HCT116 (cell line): ENCODE data around the gene PI16. TPM values are rescaled to one million over a fixed set of nuclear protein-coding genes. Genes with fewer than 3 reads are reported as not detected.

Source experiments
- ATAC-seq: fragments of 200-7000 bp; cut with Tn5 transposase; 2 replicates; pipeline ENCODE4 v1.9.1; 2020; ENCODE audit warnings: mild to moderate bottlenecking, moderate library complexity
- BruUV-seq: library from RNA; stranded (reverse); fragments of 400-500 nt; replicated peaks from 2 replicates; lab custom pipeline; 2021; lab: Mats Ljungman, UMichigan
- CTCF ChIA-PET: fragments of 300-600 bp; sonication (Branson Sonifier 250); formaldehyde crosslinking; loops from one replicate; lab custom pipeline; 2021; ENCODE audit warnings: antibody characterized with exemption; lab: Charles Lee
- POLR2A ChIA-PET: fragments of 300-600, 350-600 bp; sonication (Branson Sonifier 250); formaldehyde crosslinking; loops from one replicate; lab custom pipeline; 2021; ENCODE audit warnings: antibody characterized with exemption; lab: Charles Lee
- RAD21 ChIA-PET, 2 experiments: fragments of 300-600 bp; sonication (Branson Sonifier 250); formaldehyde crosslinking; loops; one replicate each; lab custom pipeline; 2023; ENCODE audit warnings: low total read pairs in 2 of 2; ENCODE audit not compliant: uncharacterized antibody in 2 of 2, unreplicated experiment in 2 of 2, low non-redundant PET in 1 of 2; lab: Charles Lee
- DNase-seq: peaks from one replicate; pipeline ENCODE4 v3.0.0-alpha.2; 2010; ENCODE audit warnings: low read depth, low spot score
- H2AFZ ChIP-seq: fragments of 200-600 bp; shearing (Covaris generic), sonication (generic); 2 replicates; pipeline ENCODE4 v1.6.1; 2017; ENCODE audit warnings: low read depth, mixed run types, mixed read lengths, antibody characterized with exemption, low read length; ENCODE audit not compliant: poor library complexity, severe bottlenecking
- H3K27ac ChIP-seq: 2 replicates; pipeline ENCODE4 v1.5.1; 2012; ENCODE audit warnings: low read depth, low read length
- H3K27me3 ChIP-seq: fragments of 200-600 bp; sonication (generic); 2 replicates; pipeline ENCODE4 v1.6.1; 2016; ENCODE audit warnings: mixed run types, low read length, mixed read lengths; ENCODE audit not compliant: insufficient read depth
- H3K36me3 ChIP-seq, 2 experiments: fragments of 200-500 bp in 1 of 2; fragments of 200-600 bp in 1 of 2; sonication (Bioruptor generic) in 1 of 2; sonication (generic) in 1 of 2; 2 replicates each; pipeline versions ENCODE4 v1.5.1 to v1.6.1; 2014 to 2016; ENCODE audit warnings: low read length in 2 of 2, inconsistent platforms in 1 of 2, mixed read lengths in 1 of 2, mixed run types in 1 of 2; ENCODE audit not compliant: insufficient read depth in 2 of 2, control insufficient read depth in 1 of 2
- H3K4me1 ChIP-seq, 2 experiments: fragments of 200-600 bp in 1 of 2; sonication (generic) in 1 of 2; 2 replicates each; pipeline versions ENCODE4 v1.5.1 to v1.6.1; 2012 to 2017; ENCODE audit warnings: low read length in 2 of 2, inconsistent platforms in 1 of 2, mild to moderate bottlenecking in 1 of 2, mixed read lengths in 1 of 2, mixed run types in 1 of 2, moderate library complexity in 1 of 2; ENCODE audit not compliant: insufficient read depth in 2 of 2, control insufficient read depth in 1 of 2
- H3K4me2 ChIP-seq: fragments of 200-600 bp; sonication (generic); 2 replicates; pipeline ENCODE4 v1.6.1; 2017; ENCODE audit warnings: mixed run types, low read length, mixed read lengths
- H3K4me3 ChIP-seq, 2 experiments: fragments of 200-600 bp in 1 of 2; sonication (generic) in 1 of 2; replicated peaks in 1 of 2; 2 replicates each; pipeline ENCODE4 v1.5.1; 2011 to 2016; ENCODE audit warnings: low read length in 2 of 2, control low read depth in 1 of 2, low read depth in 1 of 2, mild to moderate bottlenecking in 1 of 2, mixed read lengths in 1 of 2, mixed run types in 1 of 2
- H3K79me2 ChIP-seq: fragments of 200-600 bp; sonication (generic); 2 replicates; pipeline ENCODE4 v1.6.1; 2017; ENCODE audit warnings: mild to moderate bottlenecking, mixed run types, low read length, moderate library complexity, mixed read lengths; ENCODE audit not compliant: insufficient read depth
- H3K9ac ChIP-seq: fragments of 200-600 bp; sonication (generic); 2 replicates; pipeline ENCODE4 v1.6.1; 2016; ENCODE audit warnings: low read length, mixed read lengths
- H3K9me2 ChIP-seq: fragments of 200-600 bp; sonication (generic), shearing (Covaris generic); 2 replicates; pipeline ENCODE4 v1.6.1; 2017; ENCODE audit warnings: mixed run types, mild to moderate bottlenecking, moderate library complexity; ENCODE audit not compliant: insufficient read depth
- H3K9me3 ChIP-seq, 2 experiments: fragments of 200-500 bp in 1 of 2; fragments of 200-600 bp in 1 of 2; sonication (Bioruptor generic) in 1 of 2; sonication (generic) in 1 of 2; 2 replicates each; pipeline ENCODE4 v1.6.1; 2014 to 2017; ENCODE audit warnings: low read length in 2 of 2, mixed read lengths in 2 of 2, inconsistent platforms in 1 of 2, low read depth in 1 of 2, mild to moderate bottlenecking in 1 of 2, mixed run types in 1 of 2, moderate library complexity in 1 of 2; ENCODE audit not compliant: control insufficient read depth in 1 of 2, insufficient read depth in 1 of 2
- H4K20me1 ChIP-seq: fragments of 200-600 bp; sonication (generic), shearing (Covaris generic); 2 replicates; pipeline ENCODE4 v1.6.1; 2017; ENCODE audit warnings: mixed run types, mild to moderate bottlenecking, moderate library complexity; ENCODE audit not compliant: insufficient read depth
- EGR1 ChIP-seq: IDR thresholded peaks from 2 replicates; pipeline ENCODE4 v1.6.1; 2012; ENCODE audit warnings: low read depth
- ELF1 ChIP-seq: IDR thresholded peaks from 2 replicates; pipeline ENCODE4 v1.6.1; 2012; ENCODE audit warnings: low read depth, borderline replicate concordance
- EZH2phosphoT487 ChIP-seq: fragments of 200-600 bp; IDR thresholded peaks from 2 replicates; pipeline ENCODE4 v1.6.1; 2018; ENCODE audit warnings: antibody characterized with exemption, borderline replicate concordance
- FOSL1 ChIP-seq: IDR thresholded peaks from 2 replicates; pipeline ENCODE4 v1.6.1; 2012; ENCODE audit warnings: low read depth
- POLR2AphosphoS5 ChIP-seq: IDR thresholded peaks from 2 replicates; pipeline ENCODE4 v1.6.1; 2011; ENCODE audit warnings: mild to moderate bottlenecking, low read depth, low read length, moderate library complexity
- YY1 ChIP-seq: IDR thresholded peaks from 2 replicates; pipeline ENCODE4 v1.6.1; 2011; ENCODE audit warnings: low read length, low read depth, moderate library complexity, mild to moderate bottlenecking; ENCODE audit not compliant: insufficient replicate concordance; ENCODE audit errors: extremely low read depth
- ZFX ChIP-seq: fragments of 450-650 bp; IDR thresholded peaks from 2 replicates; pipeline ENCODE4 v1.6.1; 2017
- ZNF274 ChIP-seq: fragments of 200-500 bp; sonication (Bioruptor generic); IDR thresholded peaks from 2 replicates; pipeline ENCODE4 v1.6.1; 2014; ENCODE audit warnings: mild to moderate bottlenecking, low read depth, low read length, inconsistent platforms
- intact Hi-C: fragments of 100-400 bp; cut with micrococcal nuclease; formaldehyde crosslinking; loops from 2 replicates; pipeline ENCODE4 v1.10.0; 2022
- total RNA-seq: library from RNA; stranded (reverse); gene quantifications from one replicate; pipeline ENCODE4 v1.2.1, GENCODE V29; 2021; ENCODE audit not compliant: unreplicated experiment
- TF ChIP-seq, protein P1 (sequence below): IDR thresholded peaks from 2 replicates; pipeline ENCODE4 v1.6.1; 2012
- TF ChIP-seq, protein P2 (sequence below): IDR thresholded peaks from 2 replicates; pipeline ENCODE4 v1.6.1; 2012; ENCODE audit warnings: low read depth
- TF ChIP-seq, protein P3 (sequence below), 3 experiments: fragments of 200-600 bp in 1 of 3; sonication (generic) in 1 of 3; IDR thresholded peaks in 2 of 3; conservative IDR thresholded peaks in 1 of 3; 2 replicates each; pipeline ENCODE4 v1.5.1; 2012 to 2017; ENCODE audit warnings: low read depth in 2 of 3, low read length in 2 of 3, antibody characterized with exemption in 1 of 3, borderline replicate concordance in 1 of 3, control low read depth in 1 of 3, mild to moderate bottlenecking in 1 of 3, mixed read lengths in 1 of 3, mixed run types in 1 of 3, moderate library complexity in 1 of 3; ENCODE audit not compliant: insufficient read depth in 1 of 3

Gene PI16
- total RNA-seq, 1 experiment from 2014 or later: 0.59 TPM

GRCh38 chr6:36955671-36956445 lies 1.3 kb downstream of the PI16 start:
- DNase-seq: no peak
- no peak for TF ChIP-seq EZH2phosphoT487
- TF ChIP-seq ELF1: no peak
- no peak for TF ChIP-seq EGR1
- TF ChIP-seq, protein P1, sequence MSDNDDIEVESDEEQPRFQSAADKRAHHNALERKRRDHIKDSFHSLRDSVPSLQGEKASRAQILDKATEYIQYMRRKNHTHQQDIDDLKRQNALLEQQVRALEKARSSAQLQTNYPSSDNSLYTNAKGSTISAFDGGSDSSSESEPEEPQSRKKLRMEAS: no peak
- no peak for TF ChIP-seq FOSL1
- TF ChIP-seq POLR2AphosphoS5: no peak
- TF ChIP-seq ZFX: no peak
- no peak for TF ChIP-seq YY1
- TF ChIP-seq, protein P2, sequence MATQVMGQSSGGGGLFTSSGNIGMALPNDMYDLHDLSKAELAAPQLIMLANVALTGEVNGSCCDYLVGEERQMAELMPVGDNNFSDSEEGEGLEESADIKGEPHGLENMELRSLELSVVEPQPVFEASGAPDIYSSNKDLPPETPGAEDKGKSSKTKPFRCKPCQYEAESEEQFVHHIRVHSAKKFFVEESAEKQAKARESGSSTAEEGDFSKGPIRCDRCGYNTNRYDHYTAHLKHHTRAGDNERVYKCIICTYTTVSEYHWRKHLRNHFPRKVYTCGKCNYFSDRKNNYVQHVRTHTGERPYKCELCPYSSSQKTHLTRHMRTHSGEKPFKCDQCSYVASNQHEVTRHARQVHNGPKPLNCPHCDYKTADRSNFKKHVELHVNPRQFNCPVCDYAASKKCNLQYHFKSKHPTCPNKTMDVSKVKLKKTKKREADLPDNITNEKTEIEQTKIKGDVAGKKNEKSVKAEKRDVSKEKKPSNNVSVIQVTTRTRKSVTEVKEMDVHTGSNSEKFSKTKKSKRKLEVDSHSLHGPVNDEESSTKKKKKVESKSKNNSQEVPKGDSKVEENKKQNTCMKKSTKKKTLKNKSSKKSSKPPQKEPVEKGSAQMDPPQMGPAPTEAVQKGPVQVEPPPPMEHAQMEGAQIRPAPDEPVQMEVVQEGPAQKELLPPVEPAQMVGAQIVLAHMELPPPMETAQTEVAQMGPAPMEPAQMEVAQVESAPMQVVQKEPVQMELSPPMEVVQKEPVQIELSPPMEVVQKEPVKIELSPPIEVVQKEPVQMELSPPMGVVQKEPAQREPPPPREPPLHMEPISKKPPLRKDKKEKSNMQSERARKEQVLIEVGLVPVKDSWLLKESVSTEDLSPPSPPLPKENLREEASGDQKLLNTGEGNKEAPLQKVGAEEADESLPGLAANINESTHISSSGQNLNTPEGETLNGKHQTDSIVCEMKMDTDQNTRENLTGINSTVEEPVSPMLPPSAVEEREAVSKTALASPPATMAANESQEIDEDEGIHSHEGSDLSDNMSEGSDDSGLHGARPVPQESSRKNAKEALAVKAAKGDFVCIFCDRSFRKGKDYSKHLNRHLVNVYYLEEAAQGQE: no peak
- TF ChIP-seq ZNF274: no peak
- TF ChIP-seq, protein P3, sequence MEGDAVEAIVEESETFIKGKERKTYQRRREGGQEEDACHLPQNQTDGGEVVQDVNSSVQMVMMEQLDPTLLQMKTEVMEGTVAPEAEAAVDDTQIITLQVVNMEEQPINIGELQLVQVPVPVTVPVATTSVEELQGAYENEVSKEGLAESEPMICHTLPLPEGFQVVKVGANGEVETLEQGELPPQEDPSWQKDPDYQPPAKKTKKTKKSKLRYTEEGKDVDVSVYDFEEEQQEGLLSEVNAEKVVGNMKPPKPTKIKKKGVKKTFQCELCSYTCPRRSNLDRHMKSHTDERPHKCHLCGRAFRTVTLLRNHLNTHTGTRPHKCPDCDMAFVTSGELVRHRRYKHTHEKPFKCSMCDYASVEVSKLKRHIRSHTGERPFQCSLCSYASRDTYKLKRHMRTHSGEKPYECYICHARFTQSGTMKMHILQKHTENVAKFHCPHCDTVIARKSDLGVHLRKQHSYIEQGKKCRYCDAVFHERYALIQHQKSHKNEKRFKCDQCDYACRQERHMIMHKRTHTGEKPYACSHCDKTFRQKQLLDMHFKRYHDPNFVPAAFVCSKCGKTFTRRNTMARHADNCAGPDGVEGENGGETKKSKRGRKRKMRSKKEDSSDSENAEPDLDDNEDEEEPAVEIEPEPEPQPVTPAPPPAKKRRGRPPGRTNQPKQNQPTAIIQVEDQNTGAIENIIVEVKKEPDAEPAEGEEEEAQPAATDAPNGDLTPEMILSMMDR (IDR thresholded peaks at IDR 0.05 in 2 of 3, conservative IDR thresholded peaks at IDR 0.05 in 1 of 3; ENCODE audit: borderline replicate concordance in 1 of 3, insufficient read depth in 1 of 3, low read depth in 2 of 3, low read length in 2 of 3): no peak
- no peaks in the 10 kb centered on the region for H3K79me2 ChIP-seq
- ChIA-PET RAD21 (no interaction called here), CTCF (no interaction called here), POLR2A (no interaction called here)
- H3K4me3 ChIP-seq: no peak overlapping the region
- H3K36me3 ChIP-seq: no peaks in the 10 kb centered on the region
- no peak for ATAC-seq
- peaks cover 7 to 58% of the 10 kb centered on the region in 2 experiments for H3K4me1 ChIP-seq
- H3K9me2 ChIP-seq: no peaks in the 10 kb centered on the region
- no peak overlapping the region for H2AFZ ChIP-seq
- H3K27me3 ChIP-seq: no peaks in the 10 kb centered on the region
- no peaks in the 10 kb centered on the region for H3K9me3 ChIP-seq
- intact Hi-C loops: no loop called here
- H3K27ac ChIP-seq: no peak overlapping the region
- 0 out of 2 replicates have a peak overlapping the region, but pooled peaks have one; percentile 14 for H3K4me2 ChIP-seq
- no peak overlapping the region for H3K9ac ChIP-seq
- H4K20me1 ChIP-seq: no peaks in the 10 kb centered on the region
- BruUV-seq: no TSS peak
